Measurements from ENCODE around the gene ZC2HC1C.

DNA sequence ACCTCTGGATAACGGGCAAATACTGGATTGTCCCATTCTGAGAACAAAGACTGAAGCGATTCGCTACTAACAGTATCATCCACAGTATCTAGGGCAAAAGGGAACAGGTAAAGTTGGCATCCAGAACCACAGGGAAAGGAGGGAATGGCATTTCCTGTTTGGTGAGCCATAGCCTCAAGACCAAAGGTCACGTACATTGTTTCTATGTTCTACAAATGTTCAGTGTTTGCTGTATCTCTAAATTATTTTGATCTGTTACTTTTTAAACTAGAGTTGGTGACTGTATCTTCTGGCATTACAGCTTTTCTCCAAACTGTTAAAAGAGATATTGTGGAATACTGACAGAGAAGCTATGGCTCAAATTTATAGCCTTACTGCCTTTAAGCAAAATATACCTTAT is 27.8 kb upstream of the ZC2HC1C start:
- no peak for TF ChIP-seq EZH2 (IDR thresholded peaks at IDR 0.05; ENCODE audit: borderline replicate concordance, insufficient read depth, low read length, poor library complexity, severe bottlenecking)
- TF ChIP-seq, protein P1, sequence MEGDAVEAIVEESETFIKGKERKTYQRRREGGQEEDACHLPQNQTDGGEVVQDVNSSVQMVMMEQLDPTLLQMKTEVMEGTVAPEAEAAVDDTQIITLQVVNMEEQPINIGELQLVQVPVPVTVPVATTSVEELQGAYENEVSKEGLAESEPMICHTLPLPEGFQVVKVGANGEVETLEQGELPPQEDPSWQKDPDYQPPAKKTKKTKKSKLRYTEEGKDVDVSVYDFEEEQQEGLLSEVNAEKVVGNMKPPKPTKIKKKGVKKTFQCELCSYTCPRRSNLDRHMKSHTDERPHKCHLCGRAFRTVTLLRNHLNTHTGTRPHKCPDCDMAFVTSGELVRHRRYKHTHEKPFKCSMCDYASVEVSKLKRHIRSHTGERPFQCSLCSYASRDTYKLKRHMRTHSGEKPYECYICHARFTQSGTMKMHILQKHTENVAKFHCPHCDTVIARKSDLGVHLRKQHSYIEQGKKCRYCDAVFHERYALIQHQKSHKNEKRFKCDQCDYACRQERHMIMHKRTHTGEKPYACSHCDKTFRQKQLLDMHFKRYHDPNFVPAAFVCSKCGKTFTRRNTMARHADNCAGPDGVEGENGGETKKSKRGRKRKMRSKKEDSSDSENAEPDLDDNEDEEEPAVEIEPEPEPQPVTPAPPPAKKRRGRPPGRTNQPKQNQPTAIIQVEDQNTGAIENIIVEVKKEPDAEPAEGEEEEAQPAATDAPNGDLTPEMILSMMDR (IDR thresholded peaks at IDR 0.05; ENCODE audit: poor library complexity, severe bottlenecking), result no peak
